ENCODE measurements around the gene UBL4A. TPM values are rescaled to one million over a fixed set of nuclear protein-coding genes. Genes with fewer than 3 reads are reported as not detected.

The UBL4A gene
- total RNA-seq, 1 donor from 2014 or later, result 41.1 TPM

GRCh38 chrX:154441984-154442707 lies 44.3 kb downstream of the UBL4A start:
- DNase-seq (ENCODE audit: extremely low read depth, low read depth, low spot score), result no peak

DNA sequence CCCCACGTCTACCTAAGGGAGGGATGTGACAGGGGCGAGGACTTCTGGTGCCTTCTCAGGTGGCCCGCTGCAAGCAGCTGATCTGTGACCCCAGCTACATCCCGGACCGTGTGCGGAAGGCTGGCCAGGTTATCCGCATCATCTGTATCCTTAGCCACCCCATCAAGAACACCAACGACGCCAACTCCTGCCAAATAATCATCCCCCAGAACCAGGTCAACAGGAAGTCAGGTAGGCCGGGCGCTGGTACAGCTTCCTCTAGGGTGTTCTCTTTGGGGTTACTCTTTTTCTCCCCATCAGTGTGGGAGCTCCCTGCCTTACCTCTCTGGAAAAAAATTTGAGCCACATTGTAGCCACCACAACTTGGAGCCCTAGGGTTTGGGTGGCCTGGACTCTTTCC lies 44.9 kb downstream of the UBL4A start:
- no peak for DNase-seq (ENCODE audit: extremely low read depth, low read depth, low spot score)

GRCh38 chrX:154440623-154441357 lies 45.6 kb downstream of the UBL4A start:
- DNase-seq (ENCODE audit: extremely low read depth, low read depth, low spot score), result no peak

- no peak for DNase-seq (ENCODE audit: extremely low read depth, low read depth, low spot score)
Measured at GRCh38 chrX:154439841-154440240, 46.6 kb downstream of the UBL4A start.

DNA sequence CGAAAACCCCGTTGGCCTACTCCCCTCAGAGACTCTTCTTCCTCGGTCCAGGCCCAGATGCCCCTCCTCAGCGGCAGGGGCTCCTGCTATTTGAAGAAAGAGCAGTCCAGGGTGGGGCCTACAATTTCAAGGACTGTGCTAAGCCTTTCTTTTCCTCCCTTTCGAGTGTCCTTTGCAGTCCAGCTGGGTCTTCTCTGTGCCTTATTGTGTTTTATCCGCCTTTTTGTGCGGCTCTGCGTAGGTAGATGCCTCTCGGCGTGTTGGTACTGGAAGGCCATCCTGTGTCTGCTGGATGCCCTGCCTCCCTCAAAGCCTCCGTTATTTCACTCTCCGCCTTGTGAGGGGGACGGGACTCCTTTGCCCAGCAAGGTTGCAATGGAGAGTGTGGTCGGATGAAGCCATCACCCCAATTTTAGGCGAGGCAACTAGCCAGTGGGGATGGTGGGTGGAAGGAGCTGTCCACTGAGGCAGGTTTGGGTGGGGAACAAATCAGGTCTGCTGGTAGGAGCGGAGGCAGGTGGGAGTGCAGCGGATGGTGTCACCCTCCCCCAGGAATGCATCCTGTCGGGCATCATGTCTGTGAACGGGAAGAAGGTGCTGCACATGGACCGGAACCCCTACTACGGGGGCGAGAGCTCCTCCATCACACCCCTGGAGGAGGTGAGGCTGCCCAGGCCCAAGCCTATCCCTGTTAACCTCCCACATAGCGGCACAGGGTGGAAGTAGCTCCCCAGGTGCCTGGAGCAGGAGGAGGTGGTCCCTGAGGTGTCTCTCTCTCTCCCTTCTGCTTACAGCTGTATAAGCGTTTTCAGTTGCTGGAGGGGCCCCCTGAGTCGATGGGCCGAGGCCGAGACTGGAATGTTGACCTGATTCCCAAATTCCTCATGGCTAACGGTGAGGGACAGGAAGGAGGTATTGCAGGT lies 48.2 kb downstream of the UBL4A start:
- no peak for DNase-seq (ENCODE audit: extremely low read depth, low read depth, low spot score)

DNA sequence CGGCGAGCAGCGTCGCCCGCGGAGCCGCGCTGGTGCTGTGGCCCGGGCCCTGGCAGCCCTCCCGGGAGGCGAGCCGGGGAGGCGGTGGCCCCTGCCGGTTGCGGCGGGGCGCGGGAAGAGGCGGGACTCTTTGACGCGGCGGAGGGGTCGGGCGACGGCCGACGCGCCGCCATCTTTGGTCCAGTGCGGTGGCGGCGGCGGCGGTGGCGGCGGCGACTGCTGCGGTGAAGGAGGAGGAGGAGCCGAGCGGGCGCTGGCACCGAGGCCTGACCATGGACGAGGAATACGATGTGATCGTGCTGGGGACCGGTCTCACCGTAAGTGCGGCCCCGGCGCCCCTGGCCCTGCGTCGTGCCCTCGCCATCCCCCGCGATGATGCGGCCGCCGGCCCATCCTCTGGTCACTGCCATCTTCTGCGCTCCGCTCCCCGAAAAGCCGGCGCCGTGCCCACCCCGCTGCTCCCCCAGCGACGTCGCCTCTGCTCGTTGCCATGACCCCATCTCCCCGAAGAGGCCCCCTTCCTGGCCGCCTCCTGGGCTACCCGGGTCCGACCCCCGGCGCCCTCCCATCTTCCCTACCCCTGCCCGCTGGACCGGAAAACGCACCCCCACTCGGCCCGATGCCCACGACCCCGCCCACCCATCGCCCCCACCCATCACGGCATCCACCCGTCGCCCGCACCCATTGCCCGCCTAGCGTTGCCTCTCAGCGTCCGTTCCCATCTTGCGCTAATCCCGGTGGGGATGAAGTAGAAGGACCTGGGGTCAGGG lies 49.2 kb downstream of the UBL4A start, which contains the start of gene GDI1:
Gene GDI1, plus strand, starts transcription at position 172 of the 770 bp plus-strand sequence. Its CDS starts 101 bp downstream, at position 273.
- no peak for DNase-seq (ENCODE audit: extremely low read depth, low read depth, low spot score)

DNA sequence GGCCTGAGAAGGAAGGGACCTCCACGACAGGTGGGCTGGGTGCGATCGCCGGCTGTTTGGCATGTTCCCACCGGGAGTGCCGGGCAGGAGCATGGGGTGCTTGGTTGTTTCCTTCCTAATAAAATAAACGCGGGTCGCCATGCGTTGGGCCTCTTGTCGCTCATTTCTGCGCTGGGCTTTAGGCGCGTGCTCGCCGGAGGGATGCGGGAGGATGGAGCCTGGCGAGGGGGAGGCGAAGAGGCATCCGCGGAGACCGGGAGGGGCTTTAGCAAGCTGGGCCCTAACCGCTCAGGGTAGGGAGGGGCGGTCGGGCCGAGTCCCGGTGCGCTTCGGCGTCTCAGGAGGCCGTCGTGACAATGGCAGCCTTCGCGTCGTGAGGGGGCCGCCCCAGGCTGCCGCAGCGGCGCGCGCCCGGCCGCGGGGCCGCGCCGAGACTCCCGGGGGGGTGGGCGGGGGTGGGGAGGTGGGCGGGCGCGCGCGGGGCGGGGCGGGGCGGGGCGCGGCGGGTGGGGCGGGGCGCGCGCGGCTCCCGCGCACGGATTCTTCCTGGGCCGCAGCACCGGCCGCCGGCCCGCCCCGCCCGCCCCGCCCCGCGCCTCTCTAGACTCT lies 49.9 kb downstream of the UBL4A start:
- DNase-seq (ENCODE audit: extremely low read depth, low read depth, low spot score), result no peak

DNA sequence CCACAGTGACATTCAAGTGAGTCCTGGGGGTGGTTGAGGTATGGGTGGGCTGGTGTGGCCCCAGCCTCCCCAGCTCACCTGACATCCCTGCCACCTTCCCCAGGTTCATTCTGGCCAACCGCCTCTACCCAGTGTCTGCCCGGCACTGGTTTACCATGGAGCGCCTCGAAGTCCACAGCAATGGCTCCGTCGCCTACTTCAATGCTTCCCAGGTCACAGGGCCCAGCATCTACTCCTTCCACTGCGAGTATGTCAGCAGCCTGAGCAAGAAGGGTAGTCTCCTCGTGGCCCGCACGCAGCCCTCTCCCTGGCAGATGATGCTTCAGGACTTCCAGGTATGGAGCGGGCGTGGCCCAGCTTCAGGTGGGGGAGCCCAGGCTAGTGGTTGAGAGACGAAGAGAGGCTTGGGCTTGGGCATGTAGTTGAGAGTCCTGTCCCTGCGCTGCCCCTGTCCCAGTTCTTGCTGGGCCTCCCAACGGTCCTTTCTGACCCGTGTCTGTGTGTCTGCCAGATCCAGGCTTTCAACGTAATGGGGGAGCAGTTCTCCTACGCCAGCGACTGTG lies 51.2 kb downstream of the UBL4A start:
- DNase-seq (ENCODE audit: extremely low read depth, low read depth, low spot score), result no peak

DNA sequence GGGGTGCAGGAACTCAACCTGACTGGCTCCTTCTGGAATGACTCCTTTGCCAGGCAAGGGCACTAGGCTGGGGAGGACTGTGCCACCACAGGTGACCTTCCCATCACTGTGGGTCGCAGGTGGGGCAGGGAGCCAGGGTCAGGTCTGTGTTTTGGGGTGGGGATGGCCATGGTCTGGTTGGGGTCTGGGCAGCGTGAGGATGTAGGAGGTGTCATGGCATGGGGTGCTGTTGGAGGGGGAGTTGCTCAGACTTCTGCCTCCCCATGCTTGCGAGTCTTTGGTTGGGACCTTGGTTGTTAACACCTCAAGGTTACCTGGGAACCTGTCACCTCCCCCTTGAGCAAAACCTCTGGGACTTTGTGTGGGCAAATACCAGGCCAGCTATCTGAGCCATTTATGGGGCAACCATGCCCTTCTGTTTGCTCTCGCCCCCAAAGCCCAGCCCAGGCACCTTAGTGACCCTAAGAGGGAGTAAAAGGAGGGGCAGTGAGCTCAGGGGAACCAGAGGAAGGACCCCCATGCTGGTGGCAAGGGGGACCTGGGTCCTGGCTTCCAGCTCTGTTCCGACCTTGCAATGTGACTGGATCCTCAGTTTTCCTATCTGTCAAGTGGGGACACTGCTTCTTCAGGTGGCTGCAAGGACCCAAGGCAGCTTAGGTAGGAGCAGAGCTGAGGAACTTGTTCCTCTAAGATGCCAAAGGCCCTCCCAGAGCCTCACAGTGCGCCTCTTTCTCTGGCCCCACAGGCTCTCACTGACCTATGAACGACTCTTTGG lies 51.8 kb downstream of the UBL4A start:
- DNase-seq (ENCODE audit: extremely low read depth, low read depth, low spot score), result no peak

Other genes with a start within 250 kb of the UBL4A start
- not detected in 2 replicates for gene OPN1MW3, start 229.0 kb downstream of the UBL4A start, total RNA-seq
- gene TEX28, start 191.5 kb downstream of the UBL4A start, total RNA-seq, result not detected in 2 replicates
- gene TKTL1, start 190.8 kb downstream of the UBL4A start, total RNA-seq, result not detected in 2 replicates
- gene FLNA, start 112.0 kb downstream of the UBL4A start, total RNA-seq, result 2,158 and 2,243 TPM in 2 replicates
- 61.2 and 64.1 TPM in 2 replicates for gene EMD, start 107.3 kb downstream of the UBL4A start, total RNA-seq
- gene RPL10, start 88.2 kb downstream of the UBL4A start, total RNA-seq, result 5,051 and 8,288 TPM in 2 replicates
- 71.8 and 97.7 TPM in 2 replicates for gene DNASE1L1, start 77.4 kb downstream of the UBL4A start, total RNA-seq
- 37.7 and 75.2 TPM in 2 replicates for gene TAFAZZIN, start 75.1 kb downstream of the UBL4A start, total RNA-seq
- 115 and 164 TPM in 2 replicates for gene ATP6AP1, start 57.9 kb downstream of the UBL4A start, total RNA-seq
- 84.3 and 115 TPM in 2 replicates for gene GDI1, start 49.5 kb downstream of the UBL4A start, total RNA-seq
- gene FAM50A, start 42.5 kb downstream of the UBL4A start, total RNA-seq, result 78.8 and 92.5 TPM in 2 replicates
- gene PLXNA3, start 28.3 kb downstream of the UBL4A start, total RNA-seq, result 25.4 and 29.2 TPM in 2 replicates
- 28.0 and 28.9 TPM in 2 replicates for gene LAGE3, start 7.3 kb downstream of the UBL4A start, total RNA-seq
- gene SLC10A3, start 4.0 kb upstream of the UBL4A start, total RNA-seq, result 31.8 and 33.3 TPM in 2 replicates
- gene FAM3A, start 29.6 kb upstream of the UBL4A start, total RNA-seq, result 35.4 and 36.4 TPM in 2 replicates
- 81.1 and 102 TPM in 2 replicates for gene G6PD, start 60.2 kb upstream of the UBL4A start, total RNA-seq
- 13.5 and 18.8 TPM in 2 replicates for gene IKBKG, start 61.0 kb upstream of the UBL4A start, total RNA-seq
- gene CTAG1A, start 98.5 kb upstream of the UBL4A start, total RNA-seq, result not detected in 2 replicates
- not detected in 2 replicates for gene CTAG1B, start 132.7 kb upstream of the UBL4A start, total RNA-seq
- gene CTAG2, start 167.0 kb upstream of the UBL4A start, total RNA-seq, result not detected in 2 replicates